Stimulated activated naive CD8-positive, alpha-beta T cell treated with anti-CD3 and anti-CD28 coated beads, Interleukin-15, Interleukin-2, amounts not matched to agents 100 ng/mL and 50 ng/mL, for 24 hours (primary cell): ENCODE results near the gene DRC7.

Experiments
- H3K27ac Mint-ChIP-seq: one replicate; pipeline ENCODE4 v1.8.0; 2021; ENCODE audit warnings: mild to moderate bottlenecking, mixed read lengths
- H3K27me3 Mint-ChIP-seq: one replicate; pipeline ENCODE4 v1.8.0; 2021; ENCODE audit warnings: mixed read lengths
- H3K36me3 Mint-ChIP-seq: one replicate; pipeline ENCODE4 v1.8.0; 2021; ENCODE audit warnings: low read depth, mixed read lengths
- H3K4me1 Mint-ChIP-seq: one replicate; pipeline ENCODE4 v1.8.0; 2021; ENCODE audit warnings: low read depth, mixed read lengths
- H3K4me3 Mint-ChIP-seq: one replicate; pipeline ENCODE4 v1.8.0; 2021; ENCODE audit warnings: mild to moderate bottlenecking, mixed read lengths
- H3K9me3 Mint-ChIP-seq: one replicate; pipeline ENCODE4 v1.8.0; 2021; ENCODE audit warnings: mixed read lengths

Gene DRC7, protein sequence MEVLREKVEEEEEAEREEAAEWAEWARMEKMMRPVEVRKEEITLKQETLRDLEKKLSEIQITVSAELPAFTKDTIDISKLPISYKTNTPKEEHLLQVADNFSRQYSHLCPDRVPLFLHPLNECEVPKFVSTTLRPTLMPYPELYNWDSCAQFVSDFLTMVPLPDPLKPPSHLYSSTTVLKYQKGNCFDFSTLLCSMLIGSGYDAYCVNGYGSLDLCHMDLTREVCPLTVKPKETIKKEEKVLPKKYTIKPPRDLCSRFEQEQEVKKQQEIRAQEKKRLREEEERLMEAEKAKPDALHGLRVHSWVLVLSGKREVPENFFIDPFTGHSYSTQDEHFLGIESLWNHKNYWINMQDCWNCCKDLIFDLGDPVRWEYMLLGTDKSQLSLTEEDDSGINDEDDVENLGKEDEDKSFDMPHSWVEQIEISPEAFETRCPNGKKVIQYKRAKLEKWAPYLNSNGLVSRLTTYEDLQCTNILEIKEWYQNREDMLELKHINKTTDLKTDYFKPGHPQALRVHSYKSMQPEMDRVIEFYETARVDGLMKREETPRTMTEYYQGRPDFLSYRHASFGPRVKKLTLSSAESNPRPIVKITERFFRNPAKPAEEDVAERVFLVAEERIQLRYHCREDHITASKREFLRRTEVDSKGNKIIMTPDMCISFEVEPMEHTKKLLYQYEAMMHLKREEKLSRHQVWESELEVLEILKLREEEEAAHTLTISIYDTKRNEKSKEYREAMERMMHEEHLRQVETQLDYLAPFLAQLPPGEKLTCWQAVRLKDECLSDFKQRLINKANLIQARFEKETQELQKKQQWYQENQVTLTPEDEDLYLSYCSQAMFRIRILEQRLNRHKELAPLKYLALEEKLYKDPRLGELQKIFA

DNA sequence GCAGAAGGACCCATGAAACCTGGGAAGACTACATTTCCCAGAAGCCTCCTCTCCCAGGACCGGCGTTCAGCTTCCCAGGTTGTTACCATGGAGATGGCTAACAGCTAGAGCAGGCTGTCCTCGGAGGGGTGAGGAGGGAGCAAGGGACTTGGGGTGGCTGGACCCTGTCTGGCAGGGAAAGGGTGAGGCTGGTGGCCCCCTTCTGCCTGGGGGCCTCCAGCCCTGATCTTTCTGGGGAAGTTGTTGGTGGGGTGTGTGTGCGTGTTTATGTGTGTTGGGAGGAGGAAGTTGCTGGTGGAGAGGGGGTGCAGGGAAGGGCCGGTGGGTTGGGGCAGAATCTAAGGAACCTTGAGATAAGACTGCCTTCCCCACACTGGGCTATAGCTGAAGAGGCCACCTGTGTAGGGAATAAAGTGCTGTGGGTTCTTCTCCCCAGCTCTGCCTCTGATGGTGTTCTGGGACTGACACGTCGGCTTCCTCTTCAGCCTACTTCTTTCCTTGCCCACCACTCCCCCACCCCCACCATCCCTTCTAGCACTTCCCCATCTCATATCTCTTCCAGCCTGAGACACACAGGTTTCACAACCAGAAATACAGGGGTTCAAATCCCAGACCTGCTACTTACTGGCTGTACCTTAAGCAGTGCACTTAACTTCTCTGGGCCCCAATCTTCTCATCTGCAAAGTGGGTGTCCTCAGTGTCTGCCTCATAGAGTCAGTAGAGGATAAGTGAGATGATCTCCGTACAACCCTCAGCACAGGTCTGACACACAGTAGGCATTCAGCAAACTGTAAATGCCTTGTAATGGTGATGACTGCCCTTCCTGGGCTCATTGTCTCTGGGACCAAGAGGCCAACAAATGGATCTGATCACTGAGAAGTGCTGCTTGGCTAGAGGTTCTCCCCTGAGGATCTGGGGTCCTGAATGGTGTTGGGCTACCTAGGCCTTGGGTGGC, at the start of gene DRC7:
Gene DRC7, plus strand, starts transcription at position 82 of the 955 bp plus-strand sequence. CDS start 3,144 bp downstream, outside the sequence.
- Mint-ChIP-seq H3K4me1 (peaks cover 19% of the 10 kb centered on the region), H3K4me3 (peak within 1 kb of the TSS; percentile 42), H3K27me3 (no peaks in the 10 kb centered on the region), H3K9me3 (no peaks in the 10 kb centered on the region), H3K36me3 (no peaks in the 10 kb centered on the region), H3K27ac (no peak within 1 kb of the TSS)

DNA sequence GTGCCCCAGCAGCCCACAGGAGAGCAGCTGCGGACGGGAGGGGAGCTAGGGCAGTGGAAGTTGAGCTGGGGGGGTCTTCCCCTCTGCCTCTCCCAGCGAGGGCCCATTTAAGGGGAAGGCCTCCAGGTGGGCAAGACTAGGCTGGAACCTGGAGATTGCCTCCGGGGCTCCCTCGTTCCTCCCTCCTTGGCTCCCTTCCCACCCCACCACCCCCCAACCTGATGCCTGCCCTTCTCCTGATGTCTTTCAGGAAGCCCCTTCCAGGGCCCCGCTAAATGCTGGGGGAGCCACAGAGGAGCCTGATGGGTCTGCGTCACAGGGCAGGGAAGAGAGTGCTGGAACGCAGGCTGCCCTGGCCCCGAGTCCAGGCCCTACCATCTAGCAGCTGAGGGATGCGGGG, 49.4 kb upstream of the DRC7 start:
- Mint-ChIP-seq H3K36me3 (no peaks in the 10 kb centered on the region), H3K9me3 (no peaks in the 10 kb centered on the region), H3K4me3 (no peak overlapping the region), H3K4me1 (peaks cover 29% of the 10 kb centered on the region), H3K27ac (no peak overlapping the region), H3K27me3 (no peaks in the 10 kb centered on the region)

DNA sequence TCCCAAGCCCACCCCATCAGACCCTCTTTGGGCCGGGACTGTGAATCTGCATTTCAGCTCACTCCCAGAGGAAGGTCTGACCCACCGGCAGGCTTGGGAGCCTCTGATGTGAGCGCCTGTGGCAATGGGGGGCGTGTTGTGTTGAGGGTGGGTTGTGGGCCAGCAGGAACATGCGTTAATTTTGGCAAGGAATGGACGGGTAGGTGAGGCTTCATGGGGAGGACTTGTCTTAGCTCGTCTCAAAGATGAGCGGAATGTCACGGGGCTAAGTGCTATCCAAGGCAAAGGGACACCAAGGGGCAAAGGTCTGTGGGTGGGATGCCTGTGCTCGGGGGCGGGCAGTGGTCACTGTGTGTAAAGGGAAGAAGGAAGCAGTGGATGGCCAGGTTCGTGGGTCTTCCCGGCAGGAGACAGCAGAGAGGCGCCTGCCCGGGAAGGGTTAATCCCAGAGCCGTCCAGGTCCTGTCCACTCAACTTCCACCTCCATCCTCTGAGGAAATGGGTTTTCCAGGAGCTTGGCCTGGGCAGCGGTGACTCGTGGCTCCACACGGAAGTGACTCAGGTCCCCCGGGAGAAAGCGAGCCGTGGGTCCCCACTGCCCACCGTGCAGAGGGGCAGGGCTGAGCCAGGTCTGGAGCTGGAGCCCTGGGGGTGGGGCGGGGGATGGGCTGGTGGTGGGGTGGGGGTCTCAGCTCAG, 48.8 kb upstream of the DRC7 start:
- Mint-ChIP-seq H3K27ac (no peak overlapping the region), H3K27me3 (no peaks in the 10 kb centered on the region), H3K4me3 (no peak overlapping the region), H3K9me3 (no peaks in the 10 kb centered on the region), H3K36me3 (no peaks in the 10 kb centered on the region), H3K4me1 (peaks cover 29% of the 10 kb centered on the region)

- peaks cover 29% of the 10 kb centered on the region for H3K4me1 Mint-ChIP-seq
- H3K36me3 Mint-ChIP-seq: no peaks in the 10 kb centered on the region
- no peaks in the 10 kb centered on the region for H3K27me3 Mint-ChIP-seq
- no peak overlapping the region for H3K27ac Mint-ChIP-seq
- H3K4me3 Mint-ChIP-seq: no peak overlapping the region
- no peaks in the 10 kb centered on the region for H3K9me3 Mint-ChIP-seq
Observed at GRCh38 chr16:57646388-57647039, 48.1 kb upstream of the DRC7 start.

DNA sequence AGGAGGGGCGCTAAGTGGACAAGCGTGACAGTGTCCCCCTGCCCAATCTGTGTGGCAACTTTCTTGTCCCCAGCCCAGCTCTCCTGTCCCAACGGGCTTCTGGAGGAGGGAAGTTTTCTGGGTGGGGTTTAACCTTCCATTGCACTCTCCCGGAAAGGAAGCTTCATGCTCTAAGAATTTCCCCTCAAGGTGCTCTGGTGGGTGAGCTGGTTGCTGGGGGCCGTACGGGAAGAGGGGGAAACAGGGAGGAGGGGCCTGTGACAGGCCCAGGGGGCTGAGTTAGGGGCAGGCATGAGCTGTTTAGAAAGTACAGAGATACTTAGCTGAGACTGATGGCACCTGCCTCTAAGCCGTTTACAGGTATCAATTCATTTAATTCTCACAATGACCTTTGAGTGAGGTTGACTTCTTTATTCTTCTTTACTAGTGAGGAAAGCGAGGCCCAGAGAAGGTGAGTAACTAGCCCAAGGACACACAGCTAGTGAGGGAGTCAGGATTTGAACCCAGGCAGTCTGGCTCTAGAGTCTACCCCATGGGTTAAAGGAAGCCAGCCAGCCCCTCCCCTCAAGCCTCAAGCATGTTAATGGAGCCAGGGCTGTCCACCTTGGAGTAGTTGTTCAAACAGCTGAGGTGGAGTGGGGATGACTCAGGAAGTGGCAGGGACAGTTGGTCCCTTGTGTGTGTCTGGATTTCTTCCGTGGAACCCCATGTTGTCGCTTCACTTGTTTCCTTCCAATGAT, 47.3 kb upstream of the DRC7 start:
- Mint-ChIP-seq H3K4me1 (peaks cover 29% of the 10 kb centered on the region), H3K27me3 (no peaks in the 10 kb centered on the region), H3K4me3 (peak overlapping the region; percentile 62), H3K27ac (peak overlapping the region; percentile 80), H3K36me3 (no peaks in the 10 kb centered on the region), H3K9me3 (no peaks in the 10 kb centered on the region)

- H3K27me3 Mint-ChIP-seq: no peaks in the 10 kb centered on the region
- H3K27ac Mint-ChIP-seq: peak overlapping the region; percentile 80
- peak overlapping the region; percentile 62 for H3K4me3 Mint-ChIP-seq
- H3K9me3 Mint-ChIP-seq: no peaks in the 10 kb centered on the region
- peaks cover 29% of the 10 kb centered on the region for H3K4me1 Mint-ChIP-seq
- no peaks in the 10 kb centered on the region for H3K36me3 Mint-ChIP-seq
Observed at GRCh38 chr16:57648125-57648524, 46.5 kb upstream of the DRC7 start.

DNA sequence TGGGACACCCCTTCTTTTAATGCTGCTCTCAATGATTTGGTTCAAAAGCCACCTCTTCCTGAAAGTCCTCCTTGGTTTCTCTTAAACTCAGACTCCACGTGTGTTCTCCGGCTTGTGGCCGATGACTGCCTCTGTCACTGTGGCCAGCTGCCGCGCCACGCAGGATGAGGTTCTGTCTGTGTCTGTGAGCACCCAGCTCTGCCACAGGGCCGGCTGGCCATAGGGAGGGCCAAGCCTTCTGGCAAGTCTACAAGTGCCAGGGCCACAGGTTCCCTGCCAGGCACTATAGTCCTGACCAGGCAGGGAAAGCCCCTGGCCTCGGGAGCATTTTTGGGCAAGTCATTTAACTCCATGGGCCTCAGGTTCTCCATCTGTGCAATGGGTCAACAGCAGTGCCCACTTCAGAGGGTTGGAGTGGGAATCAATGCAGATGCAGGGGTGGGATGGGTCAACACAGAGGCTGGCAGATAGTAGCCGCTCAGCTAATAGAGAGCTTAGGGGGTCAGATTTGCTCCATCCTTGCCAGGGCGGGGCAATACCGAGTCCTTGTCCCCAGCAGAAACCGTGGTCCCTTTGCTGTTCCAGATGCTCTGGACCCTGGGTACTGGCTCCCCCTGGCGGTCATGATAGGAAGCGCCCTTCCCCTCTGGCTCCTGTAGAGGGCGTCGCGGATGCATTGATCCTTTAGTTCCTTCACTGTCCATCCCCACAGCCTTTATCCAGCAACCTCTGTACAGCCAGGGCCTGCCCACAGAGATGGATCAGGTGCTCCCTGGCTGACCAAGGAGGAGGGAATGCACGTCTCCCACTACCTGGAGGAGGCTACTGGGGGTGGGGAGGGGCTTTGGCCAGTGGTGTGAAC, 45.8 kb upstream of the DRC7 start:
- peak overlapping the region; percentile 71 for H3K27ac Mint-ChIP-seq
- peak overlapping the region; percentile 62 for H3K4me3 Mint-ChIP-seq

GRCh38 chr16:57649443-57649751, 45.2 kb upstream of the DRC7 start:
- Mint-ChIP-seq H3K4me3 (peak overlapping the region; percentile 43), H3K36me3 (no peaks in the 10 kb centered on the region), H3K9me3 (no peaks in the 10 kb centered on the region), H3K27me3 (no peaks in the 10 kb centered on the region), H3K27ac (peak overlapping the region; percentile 71), H3K4me1 (peaks cover 29% of the 10 kb centered on the region)

More for the DNA sequence above, 45.8 kb upstream of the DRC7 start:
- no peaks in the 10 kb centered on the region for H3K36me3 Mint-ChIP-seq
- H3K27me3 Mint-ChIP-seq: no peaks in the 10 kb centered on the region
- H3K4me1 Mint-ChIP-seq: peaks cover 29% of the 10 kb centered on the region
- no peaks in the 10 kb centered on the region for H3K9me3 Mint-ChIP-seq

GRCh38 chr16:57649846-57650245, 44.8 kb upstream of the DRC7 start:
- no peaks in the 10 kb centered on the region for H3K9me3 Mint-ChIP-seq
- no peaks in the 10 kb centered on the region for H3K36me3 Mint-ChIP-seq
- no peak overlapping the region for H3K27ac Mint-ChIP-seq
- no peak overlapping the region for H3K4me3 Mint-ChIP-seq
- no peaks in the 10 kb centered on the region for H3K27me3 Mint-ChIP-seq
- peaks cover 29% of the 10 kb centered on the region for H3K4me1 Mint-ChIP-seq

DNA sequence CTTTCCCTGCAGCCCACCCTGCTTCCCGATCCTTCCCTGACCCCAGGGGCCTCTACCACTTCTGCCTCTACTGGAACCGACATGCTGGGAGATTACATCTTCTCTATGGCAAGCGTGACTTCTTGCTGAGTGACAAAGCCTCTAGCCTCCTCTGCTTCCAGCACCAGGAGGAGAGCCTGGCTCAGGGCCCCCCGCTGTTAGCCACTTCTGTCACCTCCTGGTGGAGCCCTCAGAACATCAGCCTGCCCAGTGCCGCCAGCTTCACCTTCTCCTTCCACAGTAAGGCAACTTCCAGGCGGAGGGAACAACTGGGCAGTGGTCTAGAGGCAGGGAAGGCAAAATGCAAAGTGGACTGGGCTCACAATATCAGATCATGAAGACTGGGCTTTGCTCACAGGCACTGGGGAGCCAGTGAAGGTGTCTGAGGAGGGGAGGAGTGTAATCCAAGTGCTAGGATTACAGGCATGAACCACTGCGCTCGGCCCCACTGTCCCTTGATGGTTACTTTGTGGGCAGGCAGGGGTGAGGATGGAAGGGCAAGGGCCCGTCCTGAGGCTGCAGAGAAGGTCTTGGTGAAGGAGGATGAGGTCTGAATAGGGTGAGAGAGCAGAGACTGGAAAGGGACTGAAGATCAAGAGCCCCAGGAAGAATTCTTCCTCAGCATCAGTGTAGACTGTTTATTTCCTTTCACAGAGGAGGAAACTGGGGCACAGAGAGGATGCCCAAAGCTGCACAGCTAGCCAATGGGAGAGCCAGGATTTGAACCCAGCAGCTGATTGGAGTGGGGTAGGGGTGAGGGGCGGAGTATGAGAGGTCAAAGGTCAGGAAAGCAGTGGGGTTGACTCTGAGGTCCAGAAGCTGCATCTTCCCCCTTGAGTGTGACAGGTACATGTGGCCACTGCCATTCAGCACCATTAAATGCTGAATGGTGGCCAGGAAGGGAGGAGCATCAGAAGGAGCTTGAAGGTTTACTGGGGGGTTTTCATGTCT, 43.0 kb upstream of the DRC7 start:
- H3K4me3 Mint-ChIP-seq: no peak overlapping the region
- no peaks in the 10 kb centered on the region for H3K9me3 Mint-ChIP-seq
- H3K27me3 Mint-ChIP-seq: no peaks in the 10 kb centered on the region
- H3K27ac Mint-ChIP-seq: peak overlapping the region; percentile 10
- H3K4me1 Mint-ChIP-seq: peaks cover 26% of the 10 kb centered on the region
- no peaks in the 10 kb centered on the region for H3K36me3 Mint-ChIP-seq

- Mint-ChIP-seq H3K4me3 (no peak overlapping the region), H3K36me3 (no peaks in the 10 kb centered on the region), H3K4me1 (peaks cover 15% of the 10 kb centered on the region), H3K27me3 (no peaks in the 10 kb centered on the region), H3K9me3 (no peaks in the 10 kb centered on the region), H3K27ac (no peak overlapping the region)
Observed at GRCh38 chr16:57652695-57653471, 41.7 kb upstream of the DRC7 start.
